GM12878 (cell line): ENCODE results near the gene COQ7. TPM values are rescaled to one million over a fixed set of nuclear protein-coding genes. Genes with fewer than 3 reads are reported as not detected.

Experiments
- ATAC-seq: fragments of 200-7000 bp; cut with Tn5 transposase; 3 replicates; pipeline ENCODE4 v1.9.1; 2020; ENCODE audit warnings: mild to moderate bottlenecking, moderate library complexity
- BruUV-seq: library from RNA; stranded (reverse); fragments of 400-500 nt; replicated peaks from 2 replicates; lab custom pipeline; 2021; lab: Mats Ljungman, UMichigan
- CTCF ChIA-PET: fragments of 300-600 bp; sonication (Branson Sonifier 250); formaldehyde crosslinking; extraction: SDS; loops from one replicate; lab custom pipeline; 2021; ENCODE audit warnings: inconsistent platforms; lab: Yijun Ruan, JAX
- POLR2A ChIA-PET: fragments of 350-600 bp; formaldehyde crosslinking; extraction: SDS; loops from one replicate; lab custom pipeline; 2021; ENCODE audit warnings: inconsistent platforms; lab: Charles Lee
- RAD21 ChIA-PET: fragments of 300-600 bp; sonication (Branson Sonifier 250); formaldehyde crosslinking; loops from one replicate; lab custom pipeline; 2023; ENCODE audit warnings: antibody characterized with exemption; ENCODE audit not compliant: unreplicated experiment; lab: Charles Lee
- SMC1A ChIA-PET: fragments of 300-600 bp; sonication (Branson Sonifier 250); formaldehyde crosslinking; loops from one replicate; lab custom pipeline; 2023; ENCODE audit not compliant: unreplicated experiment, uncharacterized antibody; lab: Charles Lee
- DNase-seq: peaks from one replicate; pipeline ENCODE4 v3.0.0-alpha.2; 2011; ENCODE audit warnings: low read depth, low spot score
- FAIRE-seq: peaks from 3 replicates; lab custom pipeline; 2011; peaks lifted over from hg19 to GRCh38; lab: Jason Lieb, UNC
- H2AFZ ChIP-seq: 2 replicates; pipeline ENCODE4 v1.6.0; 2011; ENCODE audit warnings: low read depth, low read length, control low read depth; ENCODE audit not compliant: control insufficient read depth
- H3K27ac ChIP-seq: 2 replicates; pipeline ENCODE4 v1.5.1; 2011; ENCODE audit warnings: control low read depth; ENCODE audit not compliant: control insufficient read depth, insufficient read depth
- H3K27me3 ChIP-seq, 2 experiments: replicated peaks in 1 of 2; 2 replicates each; pipeline versions ENCODE4 v1.6.0 to v1.6.1; 2011; ENCODE audit warnings: low read length in 1 of 2; ENCODE audit not compliant: control insufficient read depth in 2 of 2, insufficient read depth in 2 of 2
- H3K36me3 ChIP-seq, 2 experiments: 2 replicates each; pipeline ENCODE4 v1.5.1; 2011; ENCODE audit warnings: low read length in 1 of 2; ENCODE audit not compliant: control insufficient read depth in 2 of 2, insufficient read depth in 2 of 2
- H3K4me1 ChIP-seq: 2 replicates; pipeline ENCODE4 v1.6.1; 2011; ENCODE audit warnings: mild to moderate bottlenecking, low read length, moderate library complexity, mixed read lengths; ENCODE audit not compliant: control insufficient read depth, insufficient read depth
- H3K4me2 ChIP-seq: 2 replicates; pipeline ENCODE4 v1.6.0; 2011; ENCODE audit warnings: control low read depth; ENCODE audit not compliant: control insufficient read depth, insufficient read depth
- H3K4me3 ChIP-seq: fragments of 200-600 bp; sonication (generic); 2 replicates; pipeline ENCODE4 v1.5.1; 2016
- H3K79me2 ChIP-seq: 2 replicates; pipeline ENCODE4 v1.6.0; 2011; ENCODE audit warnings: low read length; ENCODE audit not compliant: control insufficient read depth, insufficient read depth
- H3K9ac ChIP-seq: 2 replicates; pipeline ENCODE4 v1.8.0; 2011; ENCODE audit warnings: low read length, control low read depth, mixed read lengths; ENCODE audit not compliant: control insufficient read depth, insufficient read depth
- H3K9me3 ChIP-seq: replicated peaks from 3 replicates; pipeline ENCODE4 v1.5.1; 2011; ENCODE audit warnings: mild to moderate bottlenecking, low read length; ENCODE audit not compliant: control insufficient read depth, insufficient read depth
- H4K20me1 ChIP-seq: 2 replicates; pipeline ENCODE4 v1.6.0; 2011; ENCODE audit not compliant: control insufficient read depth, insufficient read depth
- CHD2 ChIP-seq: IDR thresholded peaks from 2 replicates; pipeline ENCODE4 v1.6.1; 2011; ENCODE audit warnings: low read depth, low read length, improper control_type of control experiment, borderline replicate concordance
- EZH2 ChIP-seq: IDR thresholded peaks from 2 replicates; pipeline ENCODE4 v1.6.1; 2012; ENCODE audit warnings: low read depth, mild to moderate bottlenecking, control low read depth, inconsistent platforms, low read length, borderline replicate concordance; ENCODE audit not compliant: control insufficient read depth
- HDAC6 ChIP-seq: fragments of 200-600 bp; sonication (generic); IDR thresholded peaks from one replicate; pipeline ENCODE4 v1.8.0; 2017; ENCODE audit warnings: antibody characterized with exemption; ENCODE audit not compliant: unreplicated experiment
- IRF3 ChIP-seq: fragments of 450-650 bp; IDR thresholded peaks from 2 replicates; pipeline ENCODE4 v1.6.1; 2014; ENCODE audit warnings: mild to moderate bottlenecking
- MLLT1 ChIP-seq: fragments of 450-650 bp; IDR thresholded peaks from 2 replicates; pipeline ENCODE4 v1.6.1; 2016; ENCODE audit warnings: mild to moderate bottlenecking
- NFIC ChIP-seq: IDR thresholded peaks from 2 replicates; pipeline ENCODE4 v1.6.1; 2012; ENCODE audit warnings: low read depth, mild to moderate bottlenecking, inconsistent platforms, low read length, moderate library complexity
- RCOR1 ChIP-seq: conservative IDR thresholded peaks from 2 replicates; pipeline ENCODE4 v1.6.1; 2012; ENCODE audit warnings: low read depth, low read length, improper control_type of control experiment
- RELB ChIP-seq: fragments of 450-650 bp; IDR thresholded peaks from 2 replicates; pipeline ENCODE4 v1.6.1; 2017; ENCODE audit warnings: low read depth, mild to moderate bottlenecking, moderate library complexity
- SMARCA5 ChIP-seq: fragments of 450-650 bp; IDR thresholded peaks from 2 replicates; pipeline ENCODE4 v1.6.1; 2017; ENCODE audit warnings: mild to moderate bottlenecking
- TCF12 ChIP-seq: IDR thresholded peaks from 2 replicates; pipeline ENCODE4 v1.6.1; 2011; ENCODE audit warnings: low read depth, mild to moderate bottlenecking, low read length
- ZNF592 ChIP-seq: fragments of 450-650 bp; IDR thresholded peaks from 2 replicates; pipeline ENCODE4 v1.6.1; 2017; ENCODE audit warnings: mild to moderate bottlenecking, moderate library complexity
- ZNF622 ChIP-seq: fragments of 450-650 bp; IDR thresholded peaks from 2 replicates; pipeline ENCODE4 v1.6.1; 2017; ENCODE audit warnings: mild to moderate bottlenecking, inconsistent platforms
- WGBS: methylation state at CpG from one replicate; pipeline ENCODE4 v1.1.6; 2016; ENCODE audit warnings: low lambda C conversion rate; ENCODE audit not compliant: insufficient replicate concordance, insufficient coverage; ENCODE audit errors: missing lambda C conversion rate; 5-methylcytosine and 5-hydroxymethylcytosine counted together
- in situ Hi-C: fragments of 300-500 bp; cut with MboI; formaldehyde crosslinking; loops from 9 replicates; pipeline ENCODE4 v1.14.3; 2018; ENCODE audit warnings: mixed read lengths
- intact Hi-C: fragments of 100-400 bp; cut with micrococcal nuclease; formaldehyde crosslinking; loops from one replicate; pipeline ENCODE4 v1.14.2; 2022; ENCODE audit not compliant: unreplicated experiment
- polyA plus RNA-seq, 11 experiments: library from polyadenylated mRNA; depleted of rRNA in 4 of 11; unstranded in 6 of 11; stranded (reverse) in 5 of 11; fragments of >200 nt; fragmentation: Nextera tagmentation in 4 of 11; fragmentation: Illumina TruSeq in 1 of 11; extraction: Ambion mirVana in 4 of 11; extraction: Trizol in 1 of 11; gene quantifications; 1 replicate in 1 of 11; 2 replicates in 10 of 11; pipeline versions ENCODE4 v1.2.1 to v1.2.3, GENCODE V29; 2011 to 2016; ENCODE audit warnings: inconsistent platforms in 2 of 11, missing spikeins in 2 of 11, low read depth in 1 of 11
- total RNA-seq, 4 experiments: library from RNA; depleted of rRNA in 3 of 4; stranded (reverse); fragments of >200 nt in 3 of 4; fragmentation: Illumina TruSeq in 1 of 4; extraction: Trizol in 1 of 4; gene quantifications; 2 replicates each; pipeline versions ENCODE4 v1.2.1 to v1.2.3, GENCODE V29; 2013 to 2021

COQ7 gene
- total and polyA plus RNA-seq, 10 of the 15 experiments (the other 5 are each of a cell fraction or from before 2014, with no cell fraction given) = 3.2 to 21.9 (median 13.0) TPM

- no peak overlapping the region for H3K27ac ChIP-seq
- ChIA-PET POLR2A (no interaction called here), RAD21 (interaction anchor here (4.1 kb wide), 1 partner anchor 95 kb away, joined by 35 read pairs; no protein-coding TSS in a partner anchor), CTCF (interaction anchor here (1.2 to 5.6 kb wide), 4 partner anchors 84 to 472 kb away, joined by 3 to 80 read pairs (median 13); partner anchors contain the start of gene VPS35L), SMC1A (interaction anchor here (4.2 kb wide), 1 partner anchor 95 kb away, joined by 59 read pairs; no protein-coding TSS in a partner anchor)
- no peaks in the 10 kb centered on the region for H3K79me2 ChIP-seq
- no peak overlapping the region for H3K4me2 ChIP-seq
- H4K20me1 ChIP-seq = no peaks in the 10 kb centered on the region
- H3K27me3 ChIP-seq = no peaks in the 10 kb centered on the region
- in situ Hi-C loops (no loop called here), intact Hi-C loops (no loop called here)
- no peak overlapping the region for H3K4me3 ChIP-seq
- H2AFZ ChIP-seq = no peak overlapping the region
- no peaks in the 10 kb centered on the region for H3K36me3 ChIP-seq
- FAIRE-seq = no peak
- ATAC-seq = no peak
- H3K4me1 ChIP-seq = peaks cover 3% of the 10 kb centered on the region; the same call in 1 of the 2 replicates
- H3K9me3 ChIP-seq = no peaks in the 10 kb centered on the region
- WGBS = 0% methylated on average over 1 of the region's 1 CpG
- H3K9ac ChIP-seq = no peak overlapping the region
- no TSS peak for BruUV-seq
- no peak for DNase-seq
- TF ChIP-seq NFIC (no peak), ZNF592 (no peak), IRF3 (no peak), RELB (no peak), HDAC6 (no peak), ZNF622 (no peak), MLLT1 (no peak), EZH2 (no peak), SMARCA5 (no peak), TCF12 (no peak), RCOR1 (no peak), CHD2 (no peak)
Measured at GRCh38 chr16:19083670-19084069, 16.3 kb downstream of the COQ7 start.
